HEK293 (cell line): ENCODE results near the gene DCC.

Source experiments
- ZBTB17 ChIP-seq: fragments of 450-650 bp; formaldehyde crosslinking; IDR thresholded peaks from 2 replicates; pipeline ENCODE4 v1.5.1; 2016; ENCODE audit warnings: missing biosample characterization, missing genetic modification characterization
- ZEB2 ChIP-seq: fragments of 450-650 bp; formaldehyde crosslinking; IDR thresholded peaks from 2 replicates; pipeline ENCODE4 v1.5.1; 2016; ENCODE audit warnings: missing biosample characterization, missing genetic modification characterization
- ZNF501 ChIP-seq: fragments of 450-650 bp; formaldehyde crosslinking; IDR thresholded peaks from 2 replicates; pipeline ENCODE4 v1.5.1; 2016; ENCODE audit warnings: missing biosample characterization, missing genetic modification characterization
- ZNF623 ChIP-seq: fragments of 450-650 bp; formaldehyde crosslinking; IDR thresholded peaks from 2 replicates; pipeline ENCODE4 v1.5.1; 2016; ENCODE audit warnings: missing biosample characterization, missing genetic modification characterization
- TF ChIP-seq, protein P1 (sequence below): fragments of 450-650 bp; formaldehyde crosslinking; IDR thresholded peaks from 2 replicates; pipeline ENCODE4 v1.5.1; 2016; ENCODE audit warnings: missing biosample characterization, missing genetic modification characterization

DNA sequence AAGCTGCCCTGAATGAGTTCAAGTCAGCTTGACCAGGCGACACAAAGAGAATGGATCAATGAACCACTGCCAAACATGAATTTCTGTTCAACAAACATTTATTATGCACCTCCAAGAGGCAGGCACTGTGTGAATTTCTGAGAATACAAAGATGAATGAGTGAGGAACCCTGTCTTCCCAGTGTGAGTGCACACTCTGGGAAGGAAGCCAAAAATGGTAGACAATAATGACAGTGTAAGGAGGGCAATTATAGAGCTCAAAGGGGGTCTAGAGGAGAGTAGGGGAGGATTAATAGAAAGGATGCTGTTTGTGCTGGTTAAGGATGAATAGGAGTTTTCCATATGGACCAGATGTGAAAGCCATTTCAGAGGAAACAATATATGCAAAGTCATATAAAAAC lies 213.4 kb downstream of the DCC start:
- TF ChIP-seq ZBTB17 (tag by site-specific recombination), result no peak
- TF ChIP-seq, protein P1, sequence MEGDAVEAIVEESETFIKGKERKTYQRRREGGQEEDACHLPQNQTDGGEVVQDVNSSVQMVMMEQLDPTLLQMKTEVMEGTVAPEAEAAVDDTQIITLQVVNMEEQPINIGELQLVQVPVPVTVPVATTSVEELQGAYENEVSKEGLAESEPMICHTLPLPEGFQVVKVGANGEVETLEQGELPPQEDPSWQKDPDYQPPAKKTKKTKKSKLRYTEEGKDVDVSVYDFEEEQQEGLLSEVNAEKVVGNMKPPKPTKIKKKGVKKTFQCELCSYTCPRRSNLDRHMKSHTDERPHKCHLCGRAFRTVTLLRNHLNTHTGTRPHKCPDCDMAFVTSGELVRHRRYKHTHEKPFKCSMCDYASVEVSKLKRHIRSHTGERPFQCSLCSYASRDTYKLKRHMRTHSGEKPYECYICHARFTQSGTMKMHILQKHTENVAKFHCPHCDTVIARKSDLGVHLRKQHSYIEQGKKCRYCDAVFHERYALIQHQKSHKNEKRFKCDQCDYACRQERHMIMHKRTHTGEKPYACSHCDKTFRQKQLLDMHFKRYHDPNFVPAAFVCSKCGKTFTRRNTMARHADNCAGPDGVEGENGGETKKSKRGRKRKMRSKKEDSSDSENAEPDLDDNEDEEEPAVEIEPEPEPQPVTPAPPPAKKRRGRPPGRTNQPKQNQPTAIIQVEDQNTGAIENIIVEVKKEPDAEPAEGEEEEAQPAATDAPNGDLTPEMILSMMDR (tag by site-specific recombination), result no peak
- no peak for TF ChIP-seq ZNF623 (tag by site-specific recombination)
- no peak for TF ChIP-seq ZEB2 (tag by site-specific recombination)
- no peak for TF ChIP-seq ZNF501 (tag by site-specific recombination)
